Superior temporal gyrus (tissue), 1 donor: ENCODE measurements around the gene SRC.
"Not testable (repeated sequence)": the region's sequence is repeated elsewhere in the genome, so short reads cannot be mapped to it uniquely, and the experiment has no call there.

Experiments used
- DNase-seq: peaks from one replicate; pipeline ENCODE4 v3.0.0-alpha.2; 2016; ENCODE audit errors: extremely low spot score

Gene SRC

DNA sequence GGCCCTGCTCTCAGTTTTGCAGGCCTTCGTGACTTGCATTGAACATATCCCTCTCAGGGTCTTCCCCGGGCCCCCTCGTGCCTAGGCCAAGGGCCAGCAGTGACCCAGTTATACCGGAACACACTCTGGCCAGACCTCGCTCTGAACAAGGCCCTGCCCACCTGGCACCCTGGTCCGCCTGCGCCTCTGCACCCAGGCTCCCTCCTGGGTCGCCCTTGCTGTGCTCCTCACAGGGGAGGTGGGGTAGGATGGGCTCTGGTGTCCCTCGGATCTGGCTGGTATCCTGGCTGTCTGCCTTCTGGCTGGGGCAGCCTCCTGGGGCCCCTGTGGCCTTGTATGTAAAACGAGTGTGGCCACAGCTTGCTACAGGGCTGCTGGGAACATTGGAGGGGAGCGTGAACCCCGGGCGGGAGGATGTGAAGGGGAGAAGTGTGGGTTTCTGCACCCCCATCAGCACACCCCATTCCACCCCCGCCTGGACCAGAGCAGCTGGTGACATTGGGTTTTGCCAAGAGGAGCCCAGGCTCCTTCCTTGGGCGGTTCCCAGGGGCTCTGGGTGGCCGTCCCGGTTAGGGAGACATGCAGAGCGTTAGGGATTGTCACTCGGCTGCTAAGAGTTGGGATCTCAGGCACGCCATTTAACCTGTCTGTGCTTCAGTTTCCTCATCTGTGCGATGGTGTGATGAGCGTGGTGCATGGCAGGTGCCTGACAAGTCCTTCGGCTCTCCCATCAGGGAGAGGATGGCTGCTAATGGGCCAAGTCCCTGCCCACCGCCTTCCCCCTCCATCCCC is 17.5 kb downstream of the SRC start:
- DNase-seq, result no peak

DNA sequence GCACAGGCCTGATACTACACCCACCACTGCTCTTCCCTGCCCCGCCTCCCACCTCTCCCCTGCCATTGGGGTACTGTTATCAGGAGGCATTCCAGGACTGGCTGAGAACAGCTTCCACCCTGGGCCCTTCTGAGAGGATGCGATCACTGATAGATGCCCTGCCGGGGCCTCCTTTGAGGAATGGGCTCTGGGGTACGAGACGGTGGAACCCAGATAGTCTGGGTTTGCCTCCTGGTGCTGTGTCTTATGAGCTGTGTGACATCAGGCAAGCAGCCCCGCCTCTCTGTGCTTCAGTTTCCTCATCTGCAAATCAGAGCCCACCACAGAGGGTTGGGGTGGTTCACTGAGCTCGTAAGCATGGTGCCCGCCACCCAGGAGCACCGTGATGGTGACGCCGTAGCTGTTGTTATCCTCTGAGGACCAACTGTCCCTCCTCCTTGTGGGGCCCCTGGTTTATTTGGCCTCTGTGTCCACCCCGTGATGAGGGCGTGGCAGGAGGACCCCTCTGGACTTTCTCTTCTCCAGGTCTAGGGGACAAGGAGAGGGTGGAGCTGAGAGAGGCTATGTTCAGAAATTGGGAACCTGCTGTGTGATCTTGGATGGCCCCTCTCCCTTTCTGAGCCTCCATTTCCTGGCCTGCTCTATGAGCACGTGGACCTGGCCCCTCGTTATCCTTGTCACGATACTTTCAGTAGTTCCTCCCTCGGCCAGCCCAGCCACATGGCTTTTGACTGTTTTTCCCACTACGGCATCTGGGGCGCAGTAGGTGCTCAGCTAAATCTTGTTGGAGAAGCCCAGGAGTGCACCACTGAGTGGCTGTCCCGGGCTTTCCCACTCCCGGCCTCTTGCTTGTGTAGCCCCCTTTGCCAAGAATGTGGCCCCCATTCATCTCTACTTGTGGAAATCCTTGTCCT is 18.3 kb downstream of the SRC start:
- no peak for DNase-seq

DNA sequence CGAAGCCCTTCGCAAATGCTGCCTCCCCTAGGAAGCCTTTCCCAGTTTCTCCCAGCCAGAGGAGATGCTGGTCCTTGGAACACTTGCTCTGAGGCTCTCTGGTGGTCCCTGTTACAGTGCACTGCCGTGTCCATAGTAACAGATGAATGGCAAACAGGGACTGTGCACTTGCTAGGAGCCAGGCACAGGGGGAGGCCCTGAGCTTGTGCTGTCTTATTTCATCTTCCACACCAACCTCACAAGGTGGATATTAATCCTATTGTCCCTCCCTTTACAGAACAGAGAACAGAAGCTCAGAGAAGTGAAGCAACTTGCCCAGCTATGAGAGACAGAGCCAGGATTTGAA is 19.0 kb downstream of the SRC start:
- no peak for DNase-seq

DNA sequence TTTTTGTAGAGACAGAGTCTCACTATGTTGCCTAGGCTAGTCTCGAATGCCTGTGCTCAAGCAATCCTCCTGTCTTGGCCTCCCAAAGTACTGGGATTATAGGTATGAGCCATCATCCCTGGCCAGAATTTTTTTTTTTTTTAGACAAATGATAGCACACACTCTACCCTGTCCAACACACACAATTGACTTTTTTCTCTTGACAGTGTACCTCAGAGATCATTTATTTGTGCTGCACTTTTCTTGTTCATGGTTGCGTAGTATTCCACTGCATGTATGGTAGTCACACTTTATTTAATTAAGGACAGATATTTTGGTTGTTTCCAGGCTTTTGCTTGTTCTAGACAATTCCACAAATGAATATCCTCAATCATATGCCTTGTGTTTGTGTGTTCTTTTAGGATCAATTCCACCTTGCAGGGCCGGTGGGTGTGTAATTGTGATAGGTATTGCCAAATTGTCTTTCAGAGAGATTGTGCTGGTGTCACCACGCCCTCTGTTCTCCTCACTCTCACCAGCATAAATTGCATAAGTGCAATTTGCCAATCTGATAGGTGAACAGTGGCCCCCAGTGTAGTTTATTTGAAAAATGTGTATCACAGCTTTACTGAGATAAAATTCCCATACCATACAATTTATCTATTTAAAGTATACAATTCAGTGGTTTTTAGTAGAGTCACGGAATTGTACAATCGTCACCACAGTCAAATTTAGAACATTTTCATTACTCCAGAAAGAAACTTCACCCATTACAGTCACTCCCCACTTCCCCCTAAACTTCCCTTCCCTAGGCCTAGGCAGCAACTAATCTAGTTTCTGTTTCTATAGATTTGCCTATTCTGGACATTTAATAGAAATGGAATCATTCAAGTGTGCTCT is 20.1 kb downstream of the SRC start:
- no peak for DNase-seq

DNA sequence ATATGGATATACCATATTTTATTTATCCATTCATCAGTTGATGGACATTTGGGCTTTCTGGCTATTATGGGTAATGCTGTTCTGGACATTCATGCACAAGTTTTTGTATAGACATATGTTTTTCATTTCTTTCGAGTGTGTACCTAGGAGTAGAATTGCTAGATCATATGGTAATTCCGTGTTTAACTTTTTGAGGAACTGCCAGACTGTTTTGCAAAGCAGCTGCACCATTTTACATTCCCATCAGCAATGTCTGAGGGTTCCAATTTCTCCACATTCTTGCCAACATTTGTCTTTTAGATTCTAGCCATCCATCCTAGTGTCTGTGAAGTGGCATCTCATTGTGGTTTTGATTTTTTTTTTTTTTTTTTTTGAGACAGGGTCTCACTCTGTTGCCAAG is 20.8 kb downstream of the SRC start:
- DNase-seq, result peak; percentile 44

DNA sequence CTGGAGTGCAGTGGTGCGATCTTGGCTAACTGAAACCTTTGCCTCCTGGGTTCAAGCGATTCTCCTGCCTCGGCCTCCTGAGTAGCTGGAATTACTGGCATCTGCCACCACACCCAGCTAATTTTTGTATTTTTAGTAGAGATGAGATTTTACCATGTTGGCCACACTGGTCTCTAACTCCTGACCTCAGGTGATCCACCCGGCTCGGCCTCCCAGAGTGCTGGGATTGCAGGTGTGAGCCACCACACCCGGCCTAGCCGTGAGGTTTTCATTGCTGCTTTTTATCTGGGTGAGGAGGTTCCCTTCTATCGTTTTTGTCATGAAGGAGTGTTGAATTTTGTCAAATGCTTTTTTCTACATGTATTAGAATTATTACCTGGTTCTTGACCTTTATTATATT is 23.9 kb downstream of the SRC start:
- DNase-seq, result no peak

DNA sequence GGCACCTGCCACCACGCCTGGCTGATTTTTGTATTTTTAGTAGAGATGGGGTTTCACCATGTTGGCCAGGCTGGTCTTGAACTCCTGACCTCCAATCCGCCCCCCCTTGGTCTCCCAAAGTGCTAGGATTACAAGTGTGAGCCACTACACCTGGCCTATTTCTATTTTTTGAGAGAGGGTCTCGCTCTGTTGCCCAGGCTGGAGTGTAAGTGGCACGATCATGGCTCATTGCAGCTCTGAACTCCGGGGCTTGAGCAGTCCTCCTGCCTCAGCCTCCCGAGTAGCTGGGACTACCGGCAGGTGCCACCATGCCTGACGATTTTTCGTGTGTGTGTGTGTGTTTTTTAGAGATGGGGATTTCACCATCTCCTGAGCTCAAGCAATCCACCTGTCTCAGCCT is 25.9 kb downstream of the SRC start:
- DNase-seq, result not testable (repeated sequence)

DNA sequence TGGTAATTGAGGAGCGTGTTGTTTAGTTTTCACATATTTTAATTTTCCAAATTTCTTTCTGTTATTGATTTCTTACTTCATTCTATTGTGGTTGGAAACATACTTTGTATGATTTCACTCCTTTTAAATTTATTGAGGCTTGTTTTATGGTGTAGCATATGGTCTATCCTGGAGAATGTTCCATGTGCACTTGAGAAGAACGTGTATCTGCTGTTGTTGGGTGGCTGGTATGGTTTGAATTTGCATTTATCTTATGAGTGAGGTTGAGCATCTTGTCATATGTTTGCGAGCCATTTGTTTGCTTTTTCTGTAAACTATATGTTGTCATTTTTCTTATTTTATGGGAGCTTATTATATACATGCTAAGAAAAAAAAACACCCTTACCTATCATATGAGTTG is 26.5 kb downstream of the SRC start:
- no peak for DNase-seq

DNA sequence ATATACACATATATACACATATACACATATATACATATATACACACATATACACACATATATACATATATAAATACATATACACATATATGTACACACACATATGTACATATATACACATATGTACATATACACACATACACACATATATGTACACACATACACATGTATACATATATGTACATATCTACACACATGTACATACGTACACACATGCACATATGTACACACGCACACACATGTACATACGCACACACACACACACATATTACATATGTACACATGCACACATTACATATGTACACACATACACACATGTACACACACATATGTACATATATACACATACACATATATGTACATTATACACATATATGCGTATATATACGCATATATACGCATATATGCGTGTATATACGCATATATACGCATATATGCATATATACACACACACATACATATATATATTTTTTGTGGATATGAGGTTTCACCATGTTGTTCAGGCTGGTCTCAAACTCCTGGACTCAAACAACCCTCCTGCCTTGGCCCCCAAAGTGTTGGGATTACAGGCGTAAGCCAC is 27.2 kb downstream of the SRC start:
- DNase-seq, result no peak

DNA sequence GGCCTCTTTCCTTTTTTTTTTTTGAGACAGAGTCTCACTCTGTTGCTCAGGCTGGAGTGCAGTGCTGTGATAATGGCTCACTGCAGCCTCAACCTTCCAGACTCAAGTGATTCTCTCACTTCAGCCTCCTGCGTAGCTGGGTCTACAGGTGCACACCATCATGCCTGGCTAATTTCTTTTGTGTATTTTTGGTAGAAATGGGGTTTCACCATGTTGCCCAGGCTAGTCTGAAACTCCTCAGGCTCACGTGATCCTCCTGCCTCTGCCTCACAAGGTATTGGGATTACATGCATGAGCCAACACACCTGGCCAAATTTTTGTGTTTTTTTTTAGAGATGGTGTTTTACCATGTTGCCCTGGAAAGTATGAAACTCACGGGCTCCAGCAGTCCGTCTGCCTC is 29.3 kb downstream of the SRC start:
- no peak for DNase-seq

DNA sequence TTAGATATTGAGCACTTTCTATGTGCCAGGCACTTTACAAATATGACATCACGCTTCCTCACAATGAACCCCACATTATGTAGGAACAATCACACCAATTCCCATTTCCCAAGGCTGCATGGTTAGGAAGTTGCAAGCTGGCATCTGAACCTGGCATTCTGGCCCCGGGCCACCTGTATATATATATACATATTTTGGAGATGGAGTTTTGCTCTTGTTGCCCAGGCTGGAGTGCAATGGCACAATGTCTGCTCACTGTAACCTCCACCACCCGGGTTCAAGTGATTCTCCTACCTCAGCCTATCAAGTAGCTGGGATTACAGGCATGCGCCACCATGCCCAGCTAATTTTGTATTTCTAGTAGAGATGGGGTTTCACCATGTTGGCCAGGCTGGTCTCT is 30.4 kb downstream of the SRC start:
- no peak for DNase-seq

DNA sequence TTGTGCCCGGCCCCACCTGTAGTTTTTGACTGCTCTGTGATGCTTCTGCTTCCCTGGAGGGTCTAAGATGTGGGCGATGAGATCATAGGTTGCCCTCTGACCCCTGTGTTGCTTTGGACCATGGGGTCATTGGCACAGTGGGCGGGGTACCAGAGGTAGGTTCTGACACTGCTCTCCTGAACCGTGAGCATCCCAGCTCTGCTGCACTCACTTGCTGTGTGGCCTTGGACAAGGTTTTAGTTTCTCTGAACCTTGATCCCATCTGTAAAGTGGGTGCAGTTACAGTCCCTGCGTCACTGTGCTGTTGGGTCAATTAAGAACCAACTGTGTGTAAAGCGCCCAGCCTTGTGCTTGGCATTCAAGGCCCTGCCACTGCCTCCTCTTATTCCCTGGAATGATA is 30.9 kb downstream of the SRC start:
- no peak for DNase-seq

DNA sequence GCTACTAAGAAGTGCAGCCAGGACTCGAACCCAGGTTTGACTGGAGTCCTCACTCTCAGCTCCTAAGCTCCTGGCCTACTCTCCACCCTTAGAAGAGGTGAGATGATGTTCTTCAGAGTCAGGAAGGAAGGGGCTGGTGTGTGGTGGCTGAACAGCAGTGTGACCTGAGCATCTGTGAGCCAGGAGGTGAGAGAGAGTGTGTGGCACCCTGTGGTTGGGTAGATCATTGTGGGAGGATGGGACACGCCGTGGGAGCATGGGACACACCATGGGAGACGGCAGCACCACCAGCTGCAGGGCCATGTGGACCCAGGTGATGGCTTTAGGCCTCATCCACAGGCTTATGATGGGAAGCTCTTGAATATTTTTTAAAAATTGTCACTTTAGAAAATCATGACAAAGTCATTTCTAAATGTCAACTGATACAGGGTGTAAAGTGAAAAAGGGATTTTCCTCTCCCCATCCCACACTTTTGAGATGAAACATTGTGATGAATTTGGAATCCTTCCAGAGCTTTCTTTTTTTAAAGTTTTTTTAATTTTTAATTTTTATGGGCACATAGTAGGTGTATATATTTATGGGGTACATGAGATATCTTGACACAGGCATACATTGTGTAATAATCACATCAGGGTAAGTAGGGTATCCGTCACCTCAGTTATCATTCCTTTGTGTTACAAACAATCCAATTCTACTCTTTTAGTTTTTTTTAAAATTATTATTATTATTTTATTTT is 31.6 kb downstream of the SRC start:
- DNase-seq, result no peak

DNA sequence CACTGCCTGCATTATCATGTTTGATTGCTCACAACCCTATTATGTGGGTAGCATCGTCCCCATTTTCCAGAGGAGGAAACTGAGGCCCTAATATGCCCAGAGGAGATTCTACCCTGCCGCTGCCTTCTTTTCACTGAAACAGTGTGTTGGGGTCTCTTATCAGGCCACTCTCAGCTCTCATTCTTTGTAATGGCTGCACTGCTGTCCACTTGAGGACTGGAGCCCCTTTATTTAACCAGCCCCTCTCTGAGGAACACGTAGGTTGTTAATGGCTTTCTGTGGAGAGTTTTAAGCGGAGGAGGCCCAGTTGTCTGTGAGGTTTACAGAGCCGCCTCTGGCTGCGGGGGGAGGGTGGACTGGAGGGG is 32.5 kb downstream of the SRC start:
- DNase-seq, result no peak

DNA sequence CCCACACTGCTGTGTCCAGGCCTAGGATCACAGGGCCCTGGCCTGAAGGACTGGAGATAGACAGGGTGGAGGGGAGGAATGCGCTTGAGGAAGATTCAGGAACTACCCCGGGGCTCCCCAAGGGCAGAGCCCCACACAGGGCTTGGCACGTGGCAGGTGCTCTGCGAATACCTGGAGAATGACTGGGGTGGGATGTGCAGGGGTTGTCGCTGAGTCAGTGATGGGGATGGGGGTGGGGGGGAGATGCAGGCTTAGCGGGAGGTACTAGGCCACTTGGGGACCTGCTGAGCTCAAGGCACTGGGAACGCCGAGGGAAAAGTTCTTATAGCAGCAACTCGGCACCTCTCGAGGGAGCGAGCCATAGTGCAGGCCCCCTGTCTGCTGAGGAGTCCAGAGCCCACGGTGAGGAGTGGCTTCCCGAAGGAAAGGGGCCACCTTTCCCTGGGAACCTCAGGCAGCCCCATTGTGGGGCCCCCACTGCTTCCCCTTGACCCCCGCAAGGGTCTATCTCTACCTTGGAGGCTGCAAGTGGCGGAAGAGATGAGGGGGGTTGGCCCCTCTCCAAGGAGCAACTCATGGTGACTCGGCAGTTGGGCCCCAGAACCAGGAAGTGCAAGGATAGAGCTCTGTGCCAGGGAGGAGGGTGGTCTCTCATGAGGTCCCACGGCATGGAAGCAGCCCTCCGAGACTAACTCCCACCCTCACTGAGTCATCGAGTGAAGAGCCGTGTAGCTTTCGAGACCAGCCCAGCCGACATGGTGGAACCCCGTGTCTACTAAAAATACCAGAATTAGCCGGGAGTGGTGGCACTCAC is 33.1 kb downstream of the SRC start:
- no peak for DNase-seq

DNA sequence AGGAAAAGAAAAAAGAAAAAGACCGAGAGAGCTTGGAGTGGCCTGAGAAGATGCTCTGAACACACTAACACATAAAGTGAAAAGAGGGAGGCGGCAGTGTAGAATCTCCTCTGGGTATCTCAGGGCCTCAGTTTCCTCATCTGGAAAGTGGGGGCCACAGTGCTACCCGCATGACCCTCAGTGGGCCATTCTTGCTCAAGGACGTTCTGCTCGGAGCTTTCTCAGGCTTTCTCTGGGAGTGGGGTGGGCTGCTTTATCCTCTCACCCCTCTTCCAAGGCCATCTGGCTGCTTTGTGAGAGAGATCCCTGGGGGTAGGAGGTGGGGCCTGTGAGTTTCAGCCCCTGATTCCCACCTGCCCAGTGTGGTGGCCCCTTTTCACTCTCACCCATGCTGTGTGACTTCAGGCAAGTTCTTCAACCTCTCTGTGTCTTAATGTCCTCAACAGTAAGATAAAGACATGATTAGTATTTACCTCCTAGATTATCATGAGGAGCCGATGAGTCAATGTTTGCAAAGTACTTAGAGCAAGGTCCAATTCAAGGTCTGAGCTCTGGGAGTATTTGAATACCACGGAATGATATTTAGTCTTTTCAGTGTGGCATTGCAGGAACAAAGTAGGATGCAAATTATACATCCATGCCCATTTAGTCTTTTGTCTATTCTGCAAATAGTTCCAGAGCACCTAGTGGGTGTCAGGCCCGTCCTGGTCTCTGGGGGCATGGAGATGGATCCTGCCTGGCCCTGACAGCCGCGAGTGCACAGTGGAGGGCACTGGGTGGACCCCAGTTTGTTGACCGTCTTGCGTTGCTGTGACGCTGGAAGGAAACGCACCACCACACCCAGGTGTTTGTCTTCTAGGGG is 34.3 kb downstream of the SRC start:
- no peak for DNase-seq

DNA sequence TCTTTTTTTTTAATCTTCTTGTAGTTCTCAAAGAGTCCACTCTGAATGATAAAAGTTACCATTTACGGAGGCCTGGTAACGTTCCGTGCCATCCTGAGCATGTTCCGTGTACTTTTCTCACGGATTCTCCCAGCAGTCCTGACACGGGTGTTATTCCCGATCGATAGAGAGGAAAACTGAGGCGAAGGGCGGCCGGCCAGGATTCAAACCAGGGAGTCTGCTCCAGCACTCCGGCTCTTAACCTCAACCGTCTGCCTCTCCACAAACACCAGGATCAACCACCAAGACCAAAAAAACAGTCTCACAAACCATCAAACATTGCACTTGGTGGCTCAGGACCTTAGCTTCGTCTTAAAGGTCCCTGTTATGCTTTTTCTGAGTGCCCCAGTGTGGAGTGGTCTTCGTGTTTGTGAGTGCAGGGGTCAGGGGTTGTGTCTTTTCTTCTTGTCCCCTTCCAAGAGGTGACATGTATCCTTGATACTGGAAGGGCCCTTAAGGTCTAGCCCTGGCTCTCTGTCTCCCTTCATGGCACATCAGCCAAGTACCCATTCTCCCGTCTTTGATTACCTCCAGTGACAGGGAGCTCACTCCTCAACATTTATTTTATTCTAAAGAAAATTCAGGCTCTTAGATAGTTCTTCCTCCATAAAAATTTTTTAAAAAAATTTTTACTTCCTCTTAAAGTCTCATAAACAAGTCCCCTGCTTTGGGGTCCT is 35.1 kb downstream of the SRC start:
- DNase-seq, result no peak

DNA sequence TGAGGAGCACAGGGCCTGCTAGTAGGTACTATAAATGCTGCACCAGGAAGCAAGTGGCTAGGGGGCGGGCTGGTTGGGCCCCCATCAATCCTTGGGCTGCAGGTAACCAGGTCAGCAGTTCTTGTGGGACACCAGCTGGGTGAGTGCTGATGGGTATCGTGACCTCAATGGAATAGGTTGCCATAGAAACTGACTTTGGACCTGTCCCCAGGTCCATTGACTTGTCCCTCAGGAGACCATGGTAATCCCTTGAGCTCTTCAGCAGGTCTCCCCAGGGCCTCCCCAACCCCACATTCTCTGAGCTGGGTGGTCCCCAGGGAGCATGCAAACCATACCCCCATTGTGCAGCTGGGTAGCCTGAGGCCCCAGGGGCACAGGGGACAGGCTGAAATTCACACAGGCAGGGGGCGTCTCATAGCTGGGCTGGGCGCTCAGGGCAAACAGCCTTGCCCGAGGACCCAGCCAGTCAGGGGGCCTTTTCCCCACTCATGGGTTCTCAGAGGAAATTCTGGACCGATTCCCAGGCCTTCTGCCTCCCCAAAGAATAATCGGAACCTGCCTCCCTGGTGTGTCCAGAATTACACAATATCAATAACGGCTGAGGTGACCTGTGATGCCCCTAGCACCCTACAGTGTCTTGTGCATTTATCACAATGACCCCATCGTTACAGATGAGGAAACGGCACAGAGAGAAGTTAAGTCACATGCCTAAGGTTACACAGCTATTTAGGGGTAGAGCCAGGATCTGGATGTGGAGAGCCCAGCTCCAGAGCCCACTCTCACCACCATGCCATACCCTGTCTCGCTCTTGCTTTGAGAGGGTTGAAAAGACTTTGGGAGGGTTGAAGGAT is 35.9 kb downstream of the SRC start:
- no peak for DNase-seq
